CD4-positive, alpha-beta T cell treated with Interleukin-2 at 100 ng/mL for 4 hours (primary cell): ENCODE data around the gene VAMP3.

Source experiments
- DNase-seq: peaks from one replicate; pipeline ENCODE4 v3.0.0-alpha.2; 2020; ENCODE audit warnings: low spot score

Gene VAMP3

GRCh38 chr1:7813677-7814373 is 42.7 kb downstream of the VAMP3 start:
- no peak for DNase-seq

DNA sequence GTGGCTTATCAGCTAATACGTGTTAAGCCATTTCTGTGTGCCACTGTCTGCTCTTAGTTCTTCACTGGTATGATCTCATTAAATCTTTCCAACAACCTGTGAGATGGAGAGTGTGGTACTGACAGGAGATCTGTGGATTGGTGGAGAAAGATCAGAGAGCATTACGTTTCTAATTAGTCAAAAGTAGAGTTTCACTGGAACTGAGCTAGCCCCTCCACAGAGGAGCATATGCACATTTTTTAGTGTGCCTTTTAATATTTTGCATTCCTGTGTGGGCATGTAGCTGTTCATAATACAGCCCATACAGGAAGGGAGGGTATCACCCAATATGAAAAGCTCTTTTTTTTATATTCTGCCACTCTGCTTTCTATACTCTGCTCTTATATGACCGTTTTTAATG is 50.2 kb downstream of the VAMP3 start:
- DNase-seq: no peak

DNA sequence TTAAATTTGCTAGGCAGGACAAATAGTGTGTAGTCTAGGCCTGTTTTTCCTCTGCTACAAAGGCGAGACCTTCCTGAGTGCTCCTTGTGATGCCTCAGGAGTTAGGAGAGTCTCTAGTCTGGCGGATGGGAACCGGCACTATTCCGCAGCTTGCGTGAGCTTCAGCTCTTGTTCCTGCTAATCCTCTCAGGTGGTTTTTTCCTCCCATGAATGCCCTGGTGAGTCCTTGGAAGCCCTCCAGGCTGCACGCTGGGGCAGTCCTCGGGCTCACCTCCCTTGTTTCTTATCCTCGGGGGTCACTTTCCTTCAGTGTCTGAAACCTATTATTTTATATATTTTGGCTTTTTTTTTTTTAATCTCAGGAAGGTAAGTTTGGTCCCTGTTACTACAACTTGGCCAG is 53.6 kb downstream of the VAMP3 start:
- no peak for DNase-seq

- DNase-seq: no peak
These were observed 55.3 kb downstream of the VAMP3 start for GRCh38 chr1:7826363-7826762.

- DNase-seq: no peak
These were observed 56.2 kb downstream of the VAMP3 start for GRCh38 chr1:7827126-7827955.
